Epidermal melanocyte (primary cell): ENCODE results near the gene GOLIM4.
A peak's percentile ranks its signal among the peaks of the same experiment; 100 is the strongest.
"Not testable (repeated sequence)": the region's sequence is repeated elsewhere in the genome, so short reads cannot be mapped to it uniquely, and the experiment has no call there.

ENCODE experiments used
- DNase-seq: peaks from one replicate; pipeline ENCODE4 v3.0.0; 2011; ENCODE audit warnings: low spot score; ENCODE audit not compliant: insufficient read length

GOLIM4 gene

GRCh38 chr3:168095611-168096209 lies at the start of gene GOLIM4:
TSS of gene GOLIM4 (minus strand) at chr3:168095924. CDS start at chr3:168095285, 639 bp downstream.
- DNase-seq, result peak; percentile 64

- no peak for DNase-seq
Measured at GRCh38 chr3:168141405-168141998, 45.8 kb upstream of the GOLIM4 start.

GRCh38 chr3:168139947-168140346 lies 44.2 kb upstream of the GOLIM4 start:
- no peak for DNase-seq

GRCh38 chr3:168138421-168138820 lies 42.7 kb upstream of the GOLIM4 start:
- DNase-seq, result no peak

- DNase-seq, result no peak
Measured at GRCh38 chr3:168134931-168135330, 39.2 kb upstream of the GOLIM4 start.

GRCh38 chr3:168130250-168130649 lies 34.5 kb upstream of the GOLIM4 start:
- not testable (repeated sequence) for DNase-seq

GRCh38 chr3:168128463-168128862 lies 32.7 kb upstream of the GOLIM4 start:
- not testable (repeated sequence) for DNase-seq

GRCh38 chr3:168127466-168127865 lies 31.7 kb upstream of the GOLIM4 start:
- no peak for DNase-seq

- DNase-seq, result no peak
Measured at GRCh38 chr3:168124791-168125190, 29.1 kb upstream of the GOLIM4 start.

- no peak for DNase-seq
Measured at GRCh38 chr3:168124291-168124690, 28.6 kb upstream of the GOLIM4 start.

GRCh38 chr3:168123201-168124176 lies 27.8 kb upstream of the GOLIM4 start:
- DNase-seq, result no peak

- DNase-seq, result no peak
Measured at GRCh38 chr3:168121184-168122017, 25.7 kb upstream of the GOLIM4 start.

GRCh38 chr3:168117853-168118313 lies 22.2 kb upstream of the GOLIM4 start:
- no peak for DNase-seq

- DNase-seq, result no peak
Measured at GRCh38 chr3:168117059-168117458, 21.3 kb upstream of the GOLIM4 start.

- DNase-seq, result no peak
Measured at GRCh38 chr3:168116279-168116678, 20.6 kb upstream of the GOLIM4 start.

- DNase-seq, result no peak
Measured at GRCh38 chr3:168113848-168114247, 18.1 kb upstream of the GOLIM4 start.

GRCh38 chr3:168112894-168113293 lies 17.2 kb upstream of the GOLIM4 start:
- no peak for DNase-seq

- DNase-seq, result no peak
Measured at GRCh38 chr3:168104361-168104760, 8.6 kb upstream of the GOLIM4 start.

- DNase-seq, result no peak
Measured at GRCh38 chr3:168102735-168103410, 7.1 kb upstream of the GOLIM4 start.

GRCh38 chr3:168100777-168101492 lies 5.2 kb upstream of the GOLIM4 start:
- DNase-seq, result no peak
